GM23248 (cell line): ENCODE measurements around the gene TGOLN2.

Source experiments
- EZH2 ChIP-seq: fragments of 200-600 bp; sonication (generic); IDR thresholded peaks from 2 replicates; pipeline ENCODE4 v1.6.1; 2018; ENCODE audit warnings: antibody characterized with exemption, mild to moderate bottlenecking; ENCODE audit not compliant: insufficient read depth, poor library complexity, severe bottlenecking
- EZH2phosphoT487 ChIP-seq: fragments of 200-600 bp; sonication (generic); IDR thresholded peaks from 2 replicates; pipeline ENCODE4 v1.6.1; 2018; ENCODE audit warnings: antibody characterized with exemption, moderate library complexity, mild to moderate bottlenecking, low read depth; ENCODE audit not compliant: insufficient read depth

DNA sequence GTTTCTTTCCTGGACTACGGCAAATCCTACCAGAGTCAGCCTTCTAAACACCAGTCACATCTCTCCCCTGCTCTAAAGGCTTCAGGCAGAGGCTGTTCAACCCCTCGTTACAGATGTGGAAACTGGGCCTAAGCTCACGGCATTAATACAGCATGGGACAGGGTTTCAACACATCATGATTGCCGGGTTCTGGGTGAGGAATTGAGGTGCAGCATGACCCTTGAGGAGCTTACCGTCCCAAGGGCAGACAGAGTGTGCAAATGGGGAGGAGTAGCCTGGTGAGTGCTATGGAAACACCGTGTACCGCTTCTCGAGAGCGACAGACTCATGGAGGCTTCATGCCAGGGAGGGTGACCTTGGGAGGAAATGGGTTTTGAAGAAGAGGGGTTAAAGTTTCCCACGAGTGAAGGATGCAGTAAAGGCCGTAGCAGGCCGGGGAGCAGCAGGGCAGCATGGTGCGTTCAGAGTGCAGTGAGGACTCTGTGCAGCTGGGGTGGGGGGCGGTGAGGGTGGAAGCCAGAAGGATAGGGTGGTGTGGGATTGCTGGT, 51.1 kb downstream of the TGOLN2 start:
- no peak for TF ChIP-seq EZH2
- no peak for TF ChIP-seq EZH2phosphoT487
